GM23338 (cell line): ENCODE results near the gene ERMARD. TPM values are rescaled to one million over a fixed set of nuclear protein-coding genes. Genes with fewer than 3 reads are reported as not detected.
A peak's percentile ranks its signal among the peaks of the same experiment; 100 is the strongest.

ENCODE experiments used
- ATAC-seq: fragments of 200-7000 bp; cut with Tn5 transposase; 3 replicates; pipeline ENCODE4 v1.9.1; 2020
- DNase-seq: peaks from one replicate; pipeline ENCODE4 v3.0.0-alpha.2; 2015; ENCODE audit warnings: low spot score
- H2AFZ ChIP-seq: fragments of 200-600 bp; sonication (generic); 2 replicates; pipeline ENCODE4 v1.8.0; 2016; ENCODE audit warnings: antibody characterized with exemption, mild to moderate bottlenecking, moderate library complexity
- H3F3A ChIP-seq: fragments of 200-600 bp; sonication (generic); replicated peaks from 2 replicates; pipeline ENCODE4 v1.8.0; 2017; ENCODE audit warnings: antibody characterized with exemption, mixed run types, low read depth
- H3K27ac ChIP-seq: fragments of 200-600 bp; sonication (generic); 2 replicates; pipeline ENCODE4 v1.6.1; 2016; ENCODE audit warnings: low read depth
- H3K27me3 ChIP-seq: fragments of 200-600 bp; sonication (generic); 2 replicates; pipeline ENCODE4 v1.8.0; 2016; ENCODE audit warnings: mild to moderate bottlenecking, mixed run types, moderate library complexity; ENCODE audit not compliant: insufficient read depth
- H3K36me3 ChIP-seq: fragments of 200-600 bp; sonication (generic); 2 replicates; pipeline ENCODE4 v1.8.0; 2016; ENCODE audit warnings: mild to moderate bottlenecking; ENCODE audit not compliant: insufficient read depth
- H3K4me1 ChIP-seq: fragments of 200-600 bp; sonication (generic); 2 replicates; pipeline ENCODE4 v1.8.0; 2016; ENCODE audit warnings: mild to moderate bottlenecking, moderate library complexity; ENCODE audit not compliant: insufficient read depth
- H3K4me2 ChIP-seq: fragments of 200-600 bp; sonication (generic); 2 replicates; pipeline ENCODE4 v1.7.1; 2017; ENCODE audit warnings: mixed run types
- H3K4me3 ChIP-seq: fragments of 200-600 bp; sonication (generic); 2 replicates; pipeline ENCODE4 v1.6.1; 2016; ENCODE audit warnings: mixed run types
- H3K79me2 ChIP-seq: fragments of 200-600 bp; sonication (generic); replicated peaks from 2 replicates; pipeline ENCODE4 v1.8.0; 2017; ENCODE audit warnings: mild to moderate bottlenecking; ENCODE audit not compliant: insufficient read depth
- H3K9me2 ChIP-seq: fragments of 200-600 bp; sonication (generic); 2 replicates; pipeline ENCODE4 v1.8.0; 2017; ENCODE audit not compliant: insufficient read depth
- H4K20me1 ChIP-seq: fragments of 200-600 bp; sonication (generic); replicated peaks from 2 replicates; pipeline ENCODE4 v1.8.0; 2017; ENCODE audit warnings: mild to moderate bottlenecking; ENCODE audit not compliant: insufficient read depth
- H3K27ac Mint-ChIP-seq: 2 replicates; pipeline ENCODE4 v1.8.0; 2020; ENCODE audit warnings: inconsistent platforms, mild to moderate bottlenecking, moderate library complexity, mixed read lengths
- H3K27me3 Mint-ChIP-seq: 3 replicates; pipeline ENCODE4 v1.8.0; 2022; ENCODE audit warnings: low read depth, mild to moderate bottlenecking, moderate library complexity, mixed read lengths, inconsistent platforms; ENCODE audit not compliant: insufficient read depth, poor library complexity
- H3K36me3 Mint-ChIP-seq: 3 replicates; pipeline ENCODE4 v1.8.0; 2021; ENCODE audit warnings: low read depth, mild to moderate bottlenecking, inconsistent platforms, moderate library complexity, mixed read lengths
- H3K4me1 Mint-ChIP-seq: 3 replicates; pipeline ENCODE4 v1.8.0; 2020; ENCODE audit warnings: mild to moderate bottlenecking, inconsistent platforms, mixed read lengths
- H3K4me3 Mint-ChIP-seq: 3 replicates; pipeline ENCODE4 v1.8.0; 2021; ENCODE audit warnings: moderate library complexity, mild to moderate bottlenecking, inconsistent platforms, mixed read lengths
- H3K9me3 Mint-ChIP-seq: 3 replicates; pipeline ENCODE4 v1.8.0; 2020; ENCODE audit warnings: moderate library complexity, mild to moderate bottlenecking, inconsistent platforms, mixed read lengths
- CREB1 ChIP-seq: fragments of 250-450 bp; sonication (Bioruptor Pico); IDR thresholded peaks from 2 replicates; pipeline ENCODE4 v1.5.0; 2020; ENCODE audit warnings: low read depth, mild to moderate bottlenecking, moderate library complexity
- EZH2 ChIP-seq: fragments of 200-600 bp; sonication (generic); IDR thresholded peaks from one replicate; pipeline ENCODE4 v1.8.0; 2017; ENCODE audit warnings: antibody characterized with exemption, mild to moderate bottlenecking, low read depth; ENCODE audit not compliant: unreplicated experiment
- EZH2phosphoT487 ChIP-seq: fragments of 200-600 bp; sonication (generic); IDR thresholded peaks from one replicate; pipeline ENCODE4 v1.8.1; 2018; ENCODE audit warnings: antibody characterized with exemption; ENCODE audit not compliant: unreplicated experiment
- NANOG ChIP-seq: IDR thresholded peaks from 2 replicates; pipeline ENCODE4 v1.6.1; 2016; ENCODE audit warnings: antibody characterized with exemption, borderline replicate concordance
- POLR2AphosphoS5 ChIP-seq: IDR thresholded peaks from 2 replicates; pipeline ENCODE4 v1.6.1; 2016; ENCODE audit warnings: antibody characterized with exemption, low read depth
- STAT1 ChIP-seq: IDR thresholded peaks from one replicate; pipeline ENCODE4 v1.6.1; 2016; ENCODE audit warnings: antibody characterized with exemption; ENCODE audit not compliant: unreplicated experiment
- ZNF114 ChIP-seq: fragments of 250-450 bp; sonication (Bioruptor Pico); IDR thresholded peaks from 2 replicates; pipeline ENCODE4 v1.5.0; 2020; ENCODE audit warnings: mild to moderate bottlenecking, moderate library complexity
- ZNF331 ChIP-seq: fragments of 250-450 bp; sonication (Bioruptor Pico); IDR thresholded peaks from 2 replicates; pipeline ENCODE4 v1.5.0; 2020; ENCODE audit warnings: low read depth, mild to moderate bottlenecking, moderate library complexity
- polyA plus RNA-seq: library from polyadenylated mRNA; unstranded; fragments of >200 nt; fragmentation: Nextera tagmentation; extraction: Ambion mirVana; gene quantifications from 2 replicates; pipeline ENCODE4 v1.2.1, GENCODE V29; 2016
- total RNA-seq: library from RNA; depleted of rRNA; stranded (reverse); fragments of >200 nt; shearing (Covaris generic); gene quantifications from 2 replicates; pipeline ENCODE4 v1.2.3, GENCODE V29; 2014
- TF ChIP-seq, protein P1 (sequence below), 2 experiments: fragments of 200-600 bp in 1 of 2; sonication (generic) in 1 of 2; conservative IDR thresholded peaks; 2 replicates each; pipeline versions ENCODE4 v1.5.1 to v1.6.1; 2016 to 2017; ENCODE audit warnings: antibody characterized with exemption in 2 of 2, low read depth in 2 of 2, mild to moderate bottlenecking in 2 of 2, moderate library complexity in 1 of 2
- TF ChIP-seq, protein P2 (sequence below): fragments of 250-450 bp; sonication (Bioruptor Pico); IDR thresholded peaks from 2 replicates; pipeline ENCODE4 v1.5.0; 2020; ENCODE audit warnings: mild to moderate bottlenecking, moderate library complexity
- TF ChIP-seq, protein P3 (sequence below): IDR thresholded peaks from one replicate; pipeline ENCODE4 v1.6.1; 2018; ENCODE audit warnings: antibody characterized with exemption; ENCODE audit not compliant: unreplicated experiment

The ERMARD gene
- total and polyA plus RNA-seq, 2 experiments from 2014 or later, result 7.6 to 8.6 TPM

DNA sequence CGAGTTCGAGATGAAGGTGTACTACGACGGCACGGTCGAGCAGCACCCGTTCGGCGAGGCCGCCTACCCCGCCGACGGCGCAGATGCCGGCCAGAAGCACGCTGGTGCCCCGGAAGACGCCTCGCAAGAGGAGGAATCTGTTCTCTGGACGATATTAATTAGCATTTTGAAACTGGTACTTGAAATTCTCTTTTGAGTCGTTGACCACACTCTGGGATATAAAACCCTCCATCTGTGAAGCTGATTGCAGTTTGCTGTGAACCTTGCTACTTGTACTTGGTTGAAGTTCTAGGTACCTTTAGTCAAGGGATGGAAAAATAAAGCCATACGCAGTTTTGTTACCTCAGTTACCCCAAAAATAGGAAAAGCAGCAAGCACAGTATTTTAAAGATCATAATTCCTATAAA lies 48.6 kb upstream of the ERMARD start:
- ATAC-seq, result peak; percentile 25

DNA sequence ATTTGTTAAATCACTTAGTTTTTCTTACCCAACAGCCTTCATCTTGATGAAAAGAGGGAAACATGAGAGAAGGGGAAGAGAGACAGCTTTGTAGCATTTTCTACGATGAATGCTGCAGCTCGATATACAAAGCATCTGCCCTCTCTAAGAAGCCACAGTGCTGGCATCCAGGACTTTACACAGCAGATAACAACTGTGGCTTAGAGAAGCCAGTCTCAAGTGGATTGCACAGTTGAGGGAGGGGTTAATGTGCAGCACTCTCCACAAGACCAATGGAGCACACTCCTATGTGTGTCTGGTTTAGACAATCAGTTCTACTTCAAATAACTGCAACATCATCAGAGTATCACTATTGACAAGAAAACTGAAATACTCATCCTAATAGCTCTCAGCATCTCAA lies 43.6 kb upstream of the ERMARD start:
- no peak overlapping the region for H3K27ac ChIP-seq
- Mint-ChIP-seq H3K9me3 (no peaks in the 10 kb centered on the region), H3K36me3 (peaks cover 39% of the 10 kb centered on the region), H3K27me3 (no peaks in the 10 kb centered on the region), H3K27ac (no peak overlapping the region), H3K4me1 (peaks cover 13% of the 10 kb centered on the region), H3K4me3 (no peak overlapping the region)
- no peak overlapping the region for H3K4me3 ChIP-seq
- ATAC-seq (no peak), DNase-seq (no peak)
- H3K27me3 ChIP-seq, result no peaks in the 10 kb centered on the region
- peaks cover 7% of the 10 kb centered on the region for H3K4me1 ChIP-seq
- H3K4me2 ChIP-seq, result no peak overlapping the region
- H3K79me2 ChIP-seq, result peaks cover 22% of the 10 kb centered on the region
- no peaks in the 10 kb centered on the region for H3F3A ChIP-seq
- H2AFZ ChIP-seq, result no peak overlapping the region
- H3K36me3 ChIP-seq, result peaks cover 12% of the 10 kb centered on the region; the same call in 1 of the 2 replicates
- H4K20me1 ChIP-seq, result peaks cover 8% of the 10 kb centered on the region
- H3K9me2 ChIP-seq, result no peaks in the 10 kb centered on the region
- TF ChIP-seq ZNF331 (CRISPR knock-in tag), result no peak
- no peak for TF ChIP-seq POLR2AphosphoS5
- no peak for TF ChIP-seq CREB1 (CRISPR knock-in tag)
- no peak for TF ChIP-seq STAT1
- TF ChIP-seq, protein P1, sequence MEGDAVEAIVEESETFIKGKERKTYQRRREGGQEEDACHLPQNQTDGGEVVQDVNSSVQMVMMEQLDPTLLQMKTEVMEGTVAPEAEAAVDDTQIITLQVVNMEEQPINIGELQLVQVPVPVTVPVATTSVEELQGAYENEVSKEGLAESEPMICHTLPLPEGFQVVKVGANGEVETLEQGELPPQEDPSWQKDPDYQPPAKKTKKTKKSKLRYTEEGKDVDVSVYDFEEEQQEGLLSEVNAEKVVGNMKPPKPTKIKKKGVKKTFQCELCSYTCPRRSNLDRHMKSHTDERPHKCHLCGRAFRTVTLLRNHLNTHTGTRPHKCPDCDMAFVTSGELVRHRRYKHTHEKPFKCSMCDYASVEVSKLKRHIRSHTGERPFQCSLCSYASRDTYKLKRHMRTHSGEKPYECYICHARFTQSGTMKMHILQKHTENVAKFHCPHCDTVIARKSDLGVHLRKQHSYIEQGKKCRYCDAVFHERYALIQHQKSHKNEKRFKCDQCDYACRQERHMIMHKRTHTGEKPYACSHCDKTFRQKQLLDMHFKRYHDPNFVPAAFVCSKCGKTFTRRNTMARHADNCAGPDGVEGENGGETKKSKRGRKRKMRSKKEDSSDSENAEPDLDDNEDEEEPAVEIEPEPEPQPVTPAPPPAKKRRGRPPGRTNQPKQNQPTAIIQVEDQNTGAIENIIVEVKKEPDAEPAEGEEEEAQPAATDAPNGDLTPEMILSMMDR (conservative IDR thresholded peaks at IDR 0.05; ENCODE audit: low read depth in 2 of 2), result no peak
- TF ChIP-seq, protein P2, sequence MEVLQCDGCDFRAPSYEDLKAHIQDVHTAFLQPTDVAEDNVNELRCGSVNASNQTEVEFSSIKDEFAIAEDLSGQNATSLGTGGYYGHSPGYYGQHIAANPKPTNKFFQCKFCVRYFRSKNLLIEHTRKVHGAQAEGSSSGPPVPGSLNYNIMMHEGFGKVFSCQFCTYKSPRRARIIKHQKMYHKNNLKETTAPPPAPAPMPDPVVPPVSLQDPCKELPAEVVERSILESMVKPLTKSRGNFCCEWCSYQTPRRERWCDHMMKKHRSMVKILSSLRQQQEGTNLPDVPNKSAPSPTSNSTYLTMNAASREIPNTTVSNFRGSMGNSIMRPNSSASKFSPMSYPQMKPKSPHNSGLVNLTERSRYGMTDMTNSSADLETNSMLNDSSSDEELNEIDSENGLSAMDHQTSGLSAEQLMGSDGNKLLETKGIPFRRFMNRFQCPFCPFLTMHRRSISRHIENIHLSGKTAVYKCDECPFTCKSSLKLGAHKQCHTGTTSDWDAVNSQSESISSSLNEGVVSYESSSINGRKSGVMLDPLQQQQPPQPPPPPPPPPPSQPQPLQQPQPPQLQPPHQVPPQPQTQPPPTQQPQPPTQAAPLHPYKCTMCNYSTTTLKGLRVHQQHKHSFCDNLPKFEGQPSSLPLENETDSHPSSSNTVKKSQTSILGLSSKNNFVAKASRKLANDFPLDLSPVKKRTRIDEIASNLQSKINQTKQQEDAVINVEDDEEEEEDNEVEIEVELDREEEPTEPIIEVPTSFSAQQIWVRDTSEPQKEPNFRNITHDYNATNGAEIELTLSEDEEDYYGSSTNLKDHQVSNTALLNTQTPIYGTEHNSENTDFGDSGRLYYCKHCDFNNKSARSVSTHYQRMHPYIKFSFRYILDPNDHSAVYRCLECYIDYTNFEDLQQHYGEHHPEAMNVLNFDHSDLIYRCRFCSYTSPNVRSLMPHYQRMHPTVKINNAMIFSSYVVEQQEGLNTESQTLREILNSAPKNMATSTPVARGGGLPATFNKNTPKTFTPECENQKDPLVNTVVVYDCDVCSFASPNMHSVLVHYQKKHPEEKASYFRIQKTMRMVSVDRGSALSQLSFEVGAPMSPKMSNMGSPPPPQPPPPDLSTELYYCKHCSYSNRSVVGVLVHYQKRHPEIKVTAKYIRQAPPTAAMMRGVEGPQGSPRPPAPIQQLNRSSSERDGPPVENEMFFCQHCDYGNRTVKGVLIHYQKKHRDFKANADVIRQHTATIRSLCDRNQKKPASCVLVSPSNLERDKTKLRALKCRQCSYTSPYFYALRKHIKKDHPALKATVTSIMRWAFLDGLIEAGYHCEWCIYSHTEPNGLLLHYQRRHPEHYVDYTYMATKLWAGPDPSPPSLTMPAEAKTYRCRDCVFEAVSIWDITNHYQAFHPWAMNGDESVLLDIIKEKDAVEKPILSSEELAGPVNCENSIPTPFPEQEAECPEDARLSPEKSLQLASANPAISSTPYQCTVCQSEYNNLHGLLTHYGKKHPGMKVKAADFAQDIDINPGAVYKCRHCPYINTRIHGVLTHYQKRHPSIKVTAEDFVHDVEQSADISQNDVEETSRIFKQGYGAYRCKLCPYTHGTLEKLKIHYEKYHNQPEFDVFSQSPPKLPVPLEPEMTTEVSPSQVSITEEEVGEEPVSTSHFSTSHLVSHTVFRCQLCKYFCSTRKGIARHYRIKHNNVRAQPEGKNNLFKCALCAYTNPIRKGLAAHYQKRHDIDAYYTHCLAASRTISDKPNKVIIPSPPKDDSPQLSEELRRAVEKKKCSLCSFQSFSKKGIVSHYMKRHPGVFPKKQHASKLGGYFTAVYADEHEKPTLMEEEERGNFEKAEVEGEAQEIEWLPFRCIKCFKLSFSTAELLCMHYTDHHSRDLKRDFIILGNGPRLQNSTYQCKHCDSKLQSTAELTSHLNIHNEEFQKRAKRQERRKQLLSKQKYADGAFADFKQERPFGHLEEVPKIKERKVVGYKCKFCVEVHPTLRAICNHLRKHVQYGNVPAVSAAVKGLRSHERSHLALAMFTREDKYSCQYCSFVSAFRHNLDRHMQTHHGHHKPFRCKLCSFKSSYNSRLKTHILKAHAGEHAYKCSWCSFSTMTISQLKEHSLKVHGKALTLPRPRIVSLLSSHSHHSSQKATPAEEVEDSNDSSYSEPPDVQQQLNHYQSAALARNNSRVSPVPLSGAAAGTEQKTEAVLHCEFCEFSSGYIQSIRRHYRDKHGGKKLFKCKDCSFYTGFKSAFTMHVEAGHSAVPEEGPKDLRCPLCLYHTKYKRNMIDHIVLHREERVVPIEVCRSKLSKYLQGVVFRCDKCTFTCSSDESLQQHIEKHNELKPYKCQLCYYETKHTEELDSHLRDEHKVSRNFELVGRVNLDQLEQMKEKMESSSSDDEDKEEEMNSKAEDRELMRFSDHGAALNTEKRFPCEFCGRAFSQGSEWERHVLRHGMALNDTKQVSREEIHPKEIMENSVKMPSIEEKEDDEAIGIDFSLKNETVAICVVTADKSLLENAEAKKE (CRISPR knock-in tag), result no peak
- no peak for TF ChIP-seq EZH2

More for the DNA sequence above, 48.6 kb upstream of the ERMARD start:
- TF ChIP-seq ZNF114 (CRISPR knock-in tag), result no peak
- TF ChIP-seq EZH2, result no peak
- TF ChIP-seq, protein P3, sequence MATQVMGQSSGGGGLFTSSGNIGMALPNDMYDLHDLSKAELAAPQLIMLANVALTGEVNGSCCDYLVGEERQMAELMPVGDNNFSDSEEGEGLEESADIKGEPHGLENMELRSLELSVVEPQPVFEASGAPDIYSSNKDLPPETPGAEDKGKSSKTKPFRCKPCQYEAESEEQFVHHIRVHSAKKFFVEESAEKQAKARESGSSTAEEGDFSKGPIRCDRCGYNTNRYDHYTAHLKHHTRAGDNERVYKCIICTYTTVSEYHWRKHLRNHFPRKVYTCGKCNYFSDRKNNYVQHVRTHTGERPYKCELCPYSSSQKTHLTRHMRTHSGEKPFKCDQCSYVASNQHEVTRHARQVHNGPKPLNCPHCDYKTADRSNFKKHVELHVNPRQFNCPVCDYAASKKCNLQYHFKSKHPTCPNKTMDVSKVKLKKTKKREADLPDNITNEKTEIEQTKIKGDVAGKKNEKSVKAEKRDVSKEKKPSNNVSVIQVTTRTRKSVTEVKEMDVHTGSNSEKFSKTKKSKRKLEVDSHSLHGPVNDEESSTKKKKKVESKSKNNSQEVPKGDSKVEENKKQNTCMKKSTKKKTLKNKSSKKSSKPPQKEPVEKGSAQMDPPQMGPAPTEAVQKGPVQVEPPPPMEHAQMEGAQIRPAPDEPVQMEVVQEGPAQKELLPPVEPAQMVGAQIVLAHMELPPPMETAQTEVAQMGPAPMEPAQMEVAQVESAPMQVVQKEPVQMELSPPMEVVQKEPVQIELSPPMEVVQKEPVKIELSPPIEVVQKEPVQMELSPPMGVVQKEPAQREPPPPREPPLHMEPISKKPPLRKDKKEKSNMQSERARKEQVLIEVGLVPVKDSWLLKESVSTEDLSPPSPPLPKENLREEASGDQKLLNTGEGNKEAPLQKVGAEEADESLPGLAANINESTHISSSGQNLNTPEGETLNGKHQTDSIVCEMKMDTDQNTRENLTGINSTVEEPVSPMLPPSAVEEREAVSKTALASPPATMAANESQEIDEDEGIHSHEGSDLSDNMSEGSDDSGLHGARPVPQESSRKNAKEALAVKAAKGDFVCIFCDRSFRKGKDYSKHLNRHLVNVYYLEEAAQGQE, result no peak
- no peak for TF ChIP-seq EZH2phosphoT487
- TF ChIP-seq NANOG, result no peak
- H3K36me3 Mint-ChIP-seq, result peaks cover 30% of the 10 kb centered on the region
- H3K27me3 Mint-ChIP-seq, result no peaks in the 10 kb centered on the region
- Histone ChIP-seq H3F3A (no peaks in the 10 kb centered on the region), H3K79me2 (peaks cover 61% of the 10 kb centered on the region), H3K4me1 (peaks cover 17% of the 10 kb centered on the region), H3K27me3 (no peaks in the 10 kb centered on the region), H3K27ac (no peak overlapping the region), H3K9me2 (no peaks in the 10 kb centered on the region), H3K36me3 (no peaks in the 10 kb centered on the region), H3K4me3 (peak overlapping the region; percentile 92), H3K4me2 (peak overlapping the region; percentile 89), H4K20me1 (peaks cover 4% of the 10 kb centered on the region), H2AFZ (no peak overlapping the region)
- peak overlapping the region; percentile 90 for H3K27ac Mint-ChIP-seq
- DNase-seq, result no peak
- H3K9me3 Mint-ChIP-seq, result no peaks in the 10 kb centered on the region; the same call in 2 of the 3 replicates
- peaks cover 27% of the 10 kb centered on the region for H3K4me1 Mint-ChIP-seq
- H3K4me3 Mint-ChIP-seq, result peak overlapping the region; percentile 90
